ENCODE measurements around the gene CALU.

Gene CALU

DNA sequence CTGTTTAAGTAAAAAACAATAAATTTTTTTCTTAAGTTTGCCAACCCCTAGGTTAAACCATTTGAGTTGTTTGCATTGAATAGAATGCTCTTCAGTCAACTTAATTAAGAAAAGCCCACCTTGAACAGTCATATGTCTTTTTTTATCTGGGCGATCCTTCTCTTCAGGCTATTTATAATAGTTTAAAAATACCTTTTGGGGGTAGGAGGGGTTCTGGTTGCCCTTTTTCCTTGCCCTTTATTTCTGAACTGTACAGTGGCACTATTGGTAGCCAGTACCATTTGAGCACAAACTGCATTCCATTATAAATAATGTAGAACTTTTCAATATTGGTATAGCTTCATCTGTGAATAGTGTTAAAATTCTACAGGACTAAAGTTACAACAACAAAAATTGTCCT lies 13.1 kb downstream of the CALU start:
- no peak for DNase-seq

DNA sequence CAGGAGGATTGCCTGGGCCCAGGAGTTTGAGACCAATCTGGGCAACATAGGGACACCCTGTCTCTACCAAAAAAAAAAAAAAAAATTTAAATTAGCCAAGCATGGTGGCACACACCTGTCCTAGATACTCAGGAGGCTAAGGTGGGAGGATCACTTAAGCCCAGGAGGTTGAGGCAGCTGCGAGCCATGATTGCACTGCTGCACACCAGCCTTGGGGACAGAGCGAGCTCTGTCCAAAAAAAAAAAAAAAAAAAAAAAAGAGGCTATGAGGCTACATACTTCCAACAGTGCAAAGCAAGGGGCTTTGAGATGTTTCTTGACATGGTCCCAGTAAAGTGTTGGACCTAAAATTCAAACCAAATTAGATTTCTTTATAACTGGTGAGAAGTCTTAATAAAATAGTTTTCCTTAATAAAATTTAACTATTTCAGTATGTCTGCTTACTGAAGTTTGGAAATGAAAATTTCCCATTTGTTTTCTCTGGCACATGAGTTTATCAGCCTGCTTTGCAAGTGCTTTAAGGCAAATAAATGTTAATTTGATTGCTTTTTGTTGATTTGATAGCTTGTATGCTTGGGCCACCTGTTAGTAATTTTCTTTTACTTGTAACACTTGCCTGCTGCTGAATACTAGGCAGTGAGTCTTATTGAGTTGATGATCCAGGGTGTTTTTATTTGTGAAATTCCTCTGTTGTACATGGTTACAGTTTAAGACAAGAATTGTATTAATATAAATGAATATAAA lies 16.1 kb downstream of the CALU start:
- DNase-seq: no peak

DNA sequence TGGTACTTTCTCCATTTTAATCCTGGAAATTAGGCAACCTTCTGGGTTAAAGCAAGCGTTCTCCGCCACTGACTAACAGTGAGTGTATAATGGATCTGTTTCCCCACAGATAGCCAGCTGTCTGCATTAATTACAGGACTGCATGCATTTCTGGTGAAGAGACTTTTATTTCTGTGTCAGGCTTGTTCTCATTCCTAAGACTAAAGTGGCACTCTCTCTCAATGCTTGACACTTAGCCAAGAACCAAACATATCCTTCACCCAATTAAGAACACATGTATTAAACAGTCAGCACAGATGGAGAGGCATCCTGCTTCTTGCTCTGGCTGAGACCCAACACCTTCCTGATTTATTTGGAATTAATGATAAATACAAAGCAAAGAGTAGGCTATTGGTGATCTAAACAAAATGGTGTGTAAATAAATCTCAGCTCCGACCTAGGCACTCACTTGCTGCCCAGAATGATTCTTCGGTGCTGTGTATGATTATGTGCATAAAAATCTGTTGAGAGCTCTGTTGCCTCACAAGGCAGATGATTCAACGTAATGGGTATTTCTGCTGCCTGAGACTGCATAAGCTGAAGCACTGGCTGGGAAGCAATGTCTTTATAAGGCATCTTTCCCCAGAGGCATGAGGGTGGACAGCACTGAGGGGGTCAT lies 16.8 kb downstream of the CALU start:
- no peak for DNase-seq

- no peak for DNase-seq
Observed at GRCh38 chr7:128757203-128757602, 18.0 kb downstream of the CALU start.

DNA sequence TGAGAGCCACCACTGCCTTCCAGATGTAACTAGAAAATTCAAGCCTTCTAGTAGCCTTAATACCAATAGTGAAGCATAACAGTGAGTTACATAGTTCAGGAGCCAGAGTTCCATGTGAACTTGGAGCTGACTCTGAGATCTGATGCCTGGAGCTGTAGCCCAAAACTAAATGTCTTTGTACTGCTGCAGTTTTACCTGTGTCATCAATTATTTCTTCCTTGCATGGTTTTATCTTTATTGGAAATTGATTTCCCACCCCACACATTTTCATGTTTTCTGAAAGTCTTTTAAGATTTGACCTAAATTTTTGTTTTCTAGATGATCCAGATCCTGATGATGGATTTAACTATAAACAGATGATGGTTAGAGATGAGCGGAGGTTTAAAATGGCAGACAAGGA lies 19.4 kb downstream of the CALU start:
- DNase-seq: no peak

- no peak for DNase-seq
Observed at GRCh38 chr7:128759242-128759641, 20.1 kb downstream of the CALU start.

- DNase-seq: no peak
Observed at GRCh38 chr7:128763541-128763940, 24.4 kb downstream of the CALU start.

GRCh38 chr7:128767475-128768110 lies 28.4 kb downstream of the CALU start:
- no peak for DNase-seq

DNA sequence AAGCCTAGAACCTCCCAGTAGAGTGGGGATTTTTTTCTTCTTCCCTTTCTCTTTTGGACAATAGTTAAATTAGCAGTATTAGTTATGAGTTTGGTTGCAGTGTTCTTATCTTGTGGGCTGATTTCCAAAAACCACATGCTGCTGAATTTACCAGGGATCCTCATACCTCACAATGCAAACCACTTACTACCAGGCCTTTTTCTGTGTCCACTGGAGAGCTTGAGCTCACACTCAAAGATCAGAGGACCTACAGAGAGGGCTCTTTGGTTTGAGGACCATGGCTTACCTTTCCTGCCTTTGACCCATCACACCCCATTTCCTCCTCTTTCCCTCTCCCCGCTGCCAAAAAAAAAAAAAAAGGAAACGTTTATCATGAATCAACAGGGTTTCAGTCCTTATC lies 31.1 kb downstream of the CALU start:
- no peak for DNase-seq

GRCh38 chr7:128773604-128774003 lies 34.4 kb downstream of the CALU start:
- DNase-seq: no peak

GRCh38 chr7:128774029-128774689 lies 35.0 kb downstream of the CALU start:
- DNase-seq: no peak

- no peak for DNase-seq
Observed at GRCh38 chr7:128774921-128775320, 35.8 kb downstream of the CALU start.

- DNase-seq: no peak
Observed at GRCh38 chr7:128775744-128776474, 36.8 kb downstream of the CALU start, which contains the start of gene OPN1SW. Gene OPN1SW (minus strand): TSS chr7:128775794. CDS start chr7:128775781, 13 bp downstream.

GRCh38 chr7:128777156-128778123 lies 38.3 kb downstream of the CALU start:
- DNase-seq: no peak

GRCh38 chr7:128778946-128779345 lies 39.8 kb downstream of the CALU start:
- DNase-seq: no peak

GRCh38 chr7:128781126-128781525 lies 42.0 kb downstream of the CALU start:
- DNase-seq: no peak

GRCh38 chr7:128781851-128782250 lies 42.7 kb downstream of the CALU start:
- no peak for DNase-seq

GRCh38 chr7:128783143-128783861 lies 44.1 kb downstream of the CALU start:
- peak; percentile 40 to 50 for DNase-seq

DNA sequence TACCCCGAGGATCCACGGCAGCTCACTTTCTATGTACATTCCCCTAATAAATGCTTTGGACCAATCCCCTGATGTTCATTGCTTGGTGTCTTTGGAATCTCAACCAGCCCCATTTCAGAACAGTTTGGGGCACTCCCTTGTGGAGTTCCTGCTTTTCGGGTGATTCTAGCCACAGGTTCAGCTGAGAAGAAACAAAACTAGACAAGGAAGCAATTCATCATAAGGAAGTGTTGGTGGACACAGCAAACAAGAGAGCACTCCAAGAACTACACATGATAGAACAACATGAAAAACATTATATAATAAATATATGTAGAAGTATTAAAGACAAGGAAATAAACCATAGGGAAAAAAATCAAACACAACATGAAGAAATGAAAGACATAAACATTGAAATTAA lies 46.6 kb downstream of the CALU start:
- no peak for DNase-seq

DNA sequence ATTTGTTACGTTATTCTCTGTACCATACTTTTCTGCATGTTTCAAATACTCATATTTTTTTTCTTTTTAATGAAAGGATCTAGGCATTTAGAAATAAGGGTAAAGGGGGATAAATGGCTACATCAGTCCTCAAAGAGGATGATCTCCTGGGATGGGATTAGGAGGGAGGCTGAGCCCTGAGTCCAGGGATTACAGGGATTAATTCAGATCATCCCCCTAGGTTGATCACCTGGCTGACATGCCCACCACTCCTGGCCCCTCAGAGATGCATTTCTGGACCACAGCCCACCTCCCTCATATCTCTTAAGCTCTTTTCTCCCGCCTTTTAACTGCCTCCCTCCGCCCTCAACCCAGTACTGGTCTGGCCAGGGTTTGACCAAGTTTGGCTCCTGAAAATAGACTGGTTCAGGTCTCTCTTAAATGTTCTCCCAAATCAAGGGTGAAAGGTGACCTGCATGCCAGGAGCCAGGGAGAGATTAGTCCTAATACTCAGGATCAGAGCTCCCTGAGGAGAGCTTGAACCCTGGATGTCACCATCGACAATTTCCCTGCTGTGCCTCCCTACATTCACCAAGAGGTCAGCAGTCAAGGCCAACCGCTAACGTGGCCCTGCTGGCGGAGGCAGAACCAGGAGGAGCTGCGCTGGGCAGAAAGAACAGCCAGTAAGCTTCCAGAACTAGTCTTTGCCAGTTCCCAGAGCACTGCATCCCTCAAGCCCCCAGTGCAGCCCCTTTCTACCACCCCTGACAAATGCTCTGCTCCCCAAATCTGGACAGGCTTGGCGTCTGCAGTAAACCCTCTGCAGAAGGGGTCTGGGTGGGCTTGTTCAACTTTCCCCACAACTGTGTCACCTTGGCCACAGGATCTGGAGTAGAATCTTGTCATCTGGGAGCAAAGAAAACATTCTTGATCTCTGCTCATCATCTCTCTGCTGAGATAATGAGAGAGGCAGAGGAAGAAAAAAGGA lies 49.6 kb downstream of the CALU start:
- no peak for DNase-seq
